Lower leg skin (tissue), 3 donors: ENCODE data around the gene INO80D.
A peak's percentile ranks its signal among the peaks of the same experiment; 100 is the strongest.

Experiments
- POLR2A ChIP-seq, 2 donors: fragments of 450-650 bp; IDR thresholded peaks; one replicate each; pipeline ENCODE4 v1.6.1; 2016 to 2017; ENCODE audit warnings: antibody characterized with exemption in 2 of 2, mild to moderate bottlenecking in 1 of 2, moderate library complexity in 1 of 2
- TF ChIP-seq, protein P1 (sequence below), 3 donors: fragments of 450-650 bp; IDR thresholded peaks; one replicate each; pipeline ENCODE4 v1.5.1; 2016; ENCODE audit warnings: antibody characterized with exemption in 3 of 3, mild to moderate bottlenecking in 3 of 3, moderate library complexity in 2 of 3

DNA sequence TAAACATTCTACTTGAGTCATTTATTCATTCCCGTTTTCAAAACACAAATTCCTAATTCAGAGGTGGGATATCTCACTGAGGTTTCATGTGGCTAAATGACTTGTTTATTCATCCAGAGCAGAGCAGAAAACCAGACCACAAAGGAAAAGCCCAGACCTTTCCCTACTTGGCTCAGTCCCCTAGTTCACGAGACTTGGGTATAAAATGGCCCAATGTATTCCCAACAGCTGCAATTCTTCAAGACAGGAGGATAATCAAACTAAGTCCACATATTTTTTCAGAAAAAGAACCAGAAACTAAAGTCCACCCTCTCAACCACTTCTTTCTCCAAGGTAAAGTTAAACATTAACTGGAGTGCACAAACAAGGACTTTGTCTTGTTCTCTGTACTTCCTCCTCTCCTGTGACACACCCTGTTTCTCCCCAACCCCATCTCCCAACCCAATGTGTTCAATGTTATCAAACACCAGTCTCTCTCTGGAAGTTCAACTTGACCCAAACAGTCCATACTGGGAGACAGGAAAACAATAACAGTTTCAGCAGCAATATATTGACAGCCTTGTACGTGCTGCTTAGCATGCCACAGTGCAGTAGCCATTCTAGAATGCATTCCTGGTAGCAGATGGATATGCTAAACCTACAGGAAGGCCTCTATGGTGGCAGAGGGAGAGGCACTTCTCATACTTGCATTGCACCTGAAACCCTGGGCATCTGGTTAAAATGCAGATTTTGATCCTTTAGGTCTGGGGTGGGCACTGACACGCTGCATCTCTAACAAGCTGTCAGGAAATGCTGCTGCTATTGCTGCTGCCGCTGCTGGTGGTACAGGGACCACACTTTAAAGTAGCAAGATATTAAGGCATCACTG lies 110.7 kb downstream of the INO80D start:
- TF ChIP-seq, protein P1, sequence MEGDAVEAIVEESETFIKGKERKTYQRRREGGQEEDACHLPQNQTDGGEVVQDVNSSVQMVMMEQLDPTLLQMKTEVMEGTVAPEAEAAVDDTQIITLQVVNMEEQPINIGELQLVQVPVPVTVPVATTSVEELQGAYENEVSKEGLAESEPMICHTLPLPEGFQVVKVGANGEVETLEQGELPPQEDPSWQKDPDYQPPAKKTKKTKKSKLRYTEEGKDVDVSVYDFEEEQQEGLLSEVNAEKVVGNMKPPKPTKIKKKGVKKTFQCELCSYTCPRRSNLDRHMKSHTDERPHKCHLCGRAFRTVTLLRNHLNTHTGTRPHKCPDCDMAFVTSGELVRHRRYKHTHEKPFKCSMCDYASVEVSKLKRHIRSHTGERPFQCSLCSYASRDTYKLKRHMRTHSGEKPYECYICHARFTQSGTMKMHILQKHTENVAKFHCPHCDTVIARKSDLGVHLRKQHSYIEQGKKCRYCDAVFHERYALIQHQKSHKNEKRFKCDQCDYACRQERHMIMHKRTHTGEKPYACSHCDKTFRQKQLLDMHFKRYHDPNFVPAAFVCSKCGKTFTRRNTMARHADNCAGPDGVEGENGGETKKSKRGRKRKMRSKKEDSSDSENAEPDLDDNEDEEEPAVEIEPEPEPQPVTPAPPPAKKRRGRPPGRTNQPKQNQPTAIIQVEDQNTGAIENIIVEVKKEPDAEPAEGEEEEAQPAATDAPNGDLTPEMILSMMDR (IDR thresholded peaks at IDR 0.05): peak in 1 of 3 donors; percentile 85
- TF ChIP-seq POLR2A (IDR thresholded peaks at IDR 0.05): no peak
